Neural progenitor cell (in vitro differentiated cells): ENCODE data around the gene RERGL. TPM values are rescaled to one million over a fixed set of nuclear protein-coding genes. Genes with fewer than 3 reads are reported as not detected.
"Not testable (repeated sequence)": the region's sequence is repeated elsewhere in the genome, so short reads cannot be mapped to it uniquely, and the experiment has no call there.

Experiments
- DNase-seq: peaks from one replicate; pipeline ENCODE4 v3.0.0-alpha.2; 2016; ENCODE audit warnings: low spot score
- H2AFZ ChIP-seq: fragments of 200-600 bp; sonication (generic); replicated peaks from 2 replicates; pipeline ENCODE4 v1.6.1; 2016; ENCODE audit warnings: antibody characterized with exemption
- H3F3A ChIP-seq: fragments of 200-600 bp; sonication (generic); 2 replicates; pipeline ENCODE4 v1.6.1; 2016; ENCODE audit warnings: antibody characterized with exemption, low read depth
- H3K27ac ChIP-seq: fragments of 200-600 bp; sonication (generic); 2 replicates; pipeline ENCODE4 v1.5.1; 2016; ENCODE audit warnings: mild to moderate bottlenecking
- H3K27me3 ChIP-seq: fragments of 200-600 bp; sonication (generic); 2 replicates; pipeline ENCODE4 v1.6.1; 2016; ENCODE audit warnings: mild to moderate bottlenecking, moderate library complexity
- H3K36me3 ChIP-seq: fragments of 200-600 bp; sonication (generic); 2 replicates; pipeline ENCODE4 v1.5.1; 2016
- H3K4me1 ChIP-seq: fragments of 200-600 bp; sonication (generic); 2 replicates; pipeline ENCODE4 v1.6.1; 2016; ENCODE audit warnings: mixed run types
- H3K4me2 ChIP-seq: fragments of 200-600 bp; sonication (generic); 2 replicates; pipeline ENCODE4 v1.6.1; 2016
- H3K4me3 ChIP-seq: fragments of 200-600 bp; sonication (generic); 2 replicates; pipeline ENCODE4 v1.5.1; 2016
- H3K79me2 ChIP-seq: fragments of 200-600 bp; sonication (generic); 2 replicates; pipeline ENCODE4 v1.6.1; 2016; ENCODE audit warnings: low read depth
- H3K9ac ChIP-seq: fragments of 200-600 bp; sonication (generic); 2 replicates; pipeline ENCODE4 v1.6.1; 2016
- H3K9me3 ChIP-seq: fragments of 200-600 bp; sonication (generic); 2 replicates; pipeline ENCODE4 v1.5.1; 2016; ENCODE audit warnings: low read depth
- H4K20me1 ChIP-seq: fragments of 200-600 bp; sonication (generic); 2 replicates; pipeline ENCODE4 v1.6.1; 2016; ENCODE audit warnings: low read depth
- H3K27ac Mint-ChIP-seq: 3 replicates; pipeline ENCODE4 v1.8.0; 2021; ENCODE audit warnings: mixed read lengths
- H3K27me3 Mint-ChIP-seq: 2 replicates; pipeline ENCODE4 v1.8.0; 2022; ENCODE audit warnings: low read depth, mild to moderate bottlenecking, inconsistent platforms, moderate library complexity, mixed read lengths; ENCODE audit not compliant: insufficient read depth
- H3K36me3 Mint-ChIP-seq: 3 replicates; pipeline ENCODE4 v1.8.0; 2021; ENCODE audit warnings: mixed read lengths
- H3K4me1 Mint-ChIP-seq: 3 replicates; pipeline ENCODE4 v1.8.0; 2021; ENCODE audit warnings: mixed read lengths
- H3K4me3 Mint-ChIP-seq: 3 replicates; pipeline ENCODE4 v1.8.0; 2021; ENCODE audit warnings: mild to moderate bottlenecking, moderate library complexity, mixed read lengths
- H3K9me3 Mint-ChIP-seq: 3 replicates; pipeline ENCODE4 v1.8.0; 2020; ENCODE audit warnings: mixed read lengths
- EZH2 ChIP-seq: fragments of 200-600 bp; sonication (generic); IDR thresholded peaks from 2 replicates; pipeline ENCODE4 v1.6.1; 2017; ENCODE audit warnings: antibody characterized with exemption, mild to moderate bottlenecking, moderate library complexity
- EZH2phosphoT487 ChIP-seq: fragments of 200-600 bp; sonication (generic); IDR thresholded peaks from 2 replicates; pipeline ENCODE4 v1.6.1; 2017; ENCODE audit warnings: antibody characterized with exemption
- total RNA-seq: library from RNA; depleted of rRNA; stranded (reverse); fragments of >200 nt; gene quantifications from 2 replicates; pipeline ENCODE4 v1.2.3, GENCODE V29; 2015; ENCODE audit warnings: low replicate concordance
- TF ChIP-seq, protein P1 (sequence below): fragments of 200-600 bp; sonication (generic); IDR thresholded peaks from 2 replicates; pipeline ENCODE4 v1.5.1; 2017; ENCODE audit warnings: antibody characterized with exemption, mild to moderate bottlenecking

RERGL gene
- total RNA-seq, 1 donor from 2014 or later: not detected

DNA sequence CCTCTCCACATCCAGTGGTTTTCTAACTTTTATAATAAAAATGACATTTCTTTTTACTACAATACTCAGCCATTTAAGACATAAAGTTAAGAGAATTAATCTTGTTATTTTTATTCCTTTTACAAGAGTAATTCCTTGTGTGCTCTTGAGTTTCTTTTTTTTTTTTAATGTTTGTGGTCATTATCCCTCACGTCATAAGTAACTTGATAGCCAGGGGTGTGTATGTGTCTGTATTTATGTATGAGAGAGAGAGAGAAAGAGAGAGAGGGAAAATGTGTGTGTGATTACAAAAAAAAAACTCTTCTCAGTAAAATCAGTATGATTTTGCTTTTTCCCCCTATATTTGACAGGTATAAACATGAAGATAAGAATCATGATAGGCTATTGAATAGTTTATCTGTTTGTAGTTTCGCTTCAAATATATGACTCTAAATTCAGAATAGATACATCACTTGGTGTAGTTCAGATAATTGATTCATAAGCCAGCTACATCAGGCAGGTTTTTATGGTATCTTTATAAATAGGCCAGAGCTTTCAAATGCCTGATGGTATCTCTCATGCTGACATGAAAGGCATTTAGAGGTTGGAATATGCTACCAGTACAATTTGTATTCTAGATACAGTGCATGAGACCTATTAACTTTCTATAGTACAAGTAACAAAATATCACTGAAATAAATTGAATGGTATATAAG lies 34.9 kb downstream of the RERGL start:
- H3K4me1 Mint-ChIP-seq: no peaks in the 10 kb centered on the region
- Histone ChIP-seq H3K79me2 (no peaks in the 10 kb centered on the region), H3K4me1 (no peaks in the 10 kb centered on the region), H3K9me3 (no peaks in the 10 kb centered on the region), H3K4me2 (no peak overlapping the region), H3K4me3 (no peak overlapping the region), H2AFZ (no peak overlapping the region), H4K20me1 (no peaks in the 10 kb centered on the region), H3K36me3 (no peaks in the 10 kb centered on the region), H3K27me3 (no peaks in the 10 kb centered on the region), H3F3A (no peaks in the 10 kb centered on the region), H3K9ac (no peak overlapping the region), H3K27ac (no peak overlapping the region)
- peaks cover 2% of the 10 kb centered on the region for H3K27me3 Mint-ChIP-seq
- peaks cover 6% of the 10 kb centered on the region for H3K9me3 Mint-ChIP-seq
- H3K36me3 Mint-ChIP-seq: no peaks in the 10 kb centered on the region
- no peak for DNase-seq
- TF ChIP-seq, protein P1, sequence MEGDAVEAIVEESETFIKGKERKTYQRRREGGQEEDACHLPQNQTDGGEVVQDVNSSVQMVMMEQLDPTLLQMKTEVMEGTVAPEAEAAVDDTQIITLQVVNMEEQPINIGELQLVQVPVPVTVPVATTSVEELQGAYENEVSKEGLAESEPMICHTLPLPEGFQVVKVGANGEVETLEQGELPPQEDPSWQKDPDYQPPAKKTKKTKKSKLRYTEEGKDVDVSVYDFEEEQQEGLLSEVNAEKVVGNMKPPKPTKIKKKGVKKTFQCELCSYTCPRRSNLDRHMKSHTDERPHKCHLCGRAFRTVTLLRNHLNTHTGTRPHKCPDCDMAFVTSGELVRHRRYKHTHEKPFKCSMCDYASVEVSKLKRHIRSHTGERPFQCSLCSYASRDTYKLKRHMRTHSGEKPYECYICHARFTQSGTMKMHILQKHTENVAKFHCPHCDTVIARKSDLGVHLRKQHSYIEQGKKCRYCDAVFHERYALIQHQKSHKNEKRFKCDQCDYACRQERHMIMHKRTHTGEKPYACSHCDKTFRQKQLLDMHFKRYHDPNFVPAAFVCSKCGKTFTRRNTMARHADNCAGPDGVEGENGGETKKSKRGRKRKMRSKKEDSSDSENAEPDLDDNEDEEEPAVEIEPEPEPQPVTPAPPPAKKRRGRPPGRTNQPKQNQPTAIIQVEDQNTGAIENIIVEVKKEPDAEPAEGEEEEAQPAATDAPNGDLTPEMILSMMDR: no peak
- no peak for TF ChIP-seq EZH2
- TF ChIP-seq EZH2phosphoT487: no peak
- no peak overlapping the region for H3K27ac Mint-ChIP-seq
- no peak overlapping the region for H3K4me3 Mint-ChIP-seq

DNA sequence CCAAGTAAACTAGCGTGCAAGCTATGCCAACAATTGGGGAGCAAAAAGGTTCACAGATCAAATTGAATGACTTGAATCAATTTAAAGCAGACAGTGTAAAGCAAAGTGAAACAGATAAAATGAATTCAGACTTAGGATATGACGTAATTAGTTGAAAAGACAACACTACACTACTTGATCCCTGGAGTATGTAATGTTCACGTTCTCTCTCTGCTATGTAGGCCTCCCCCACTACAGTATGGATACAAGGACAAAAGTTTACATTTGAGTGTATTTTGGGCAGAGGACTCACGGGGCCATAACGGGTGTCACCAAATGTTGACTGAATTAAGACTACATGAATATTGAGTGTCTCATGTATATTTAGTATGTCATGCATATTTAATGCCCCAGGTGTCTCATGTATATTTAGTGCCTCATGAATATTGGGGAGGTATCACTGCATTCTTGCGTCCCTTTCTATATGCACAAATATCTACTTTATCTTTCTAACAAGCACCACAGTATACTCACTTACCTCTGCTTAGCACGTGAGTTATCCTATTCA lies 44.5 kb downstream of the RERGL start:
- Histone ChIP-seq H3K4me3 (no peak overlapping the region), H3K4me1 (no peaks in the 10 kb centered on the region), H3K36me3 (no peaks in the 10 kb centered on the region), H3K27ac (no peak overlapping the region), H3K4me2 (no peak overlapping the region), H2AFZ (no peak overlapping the region), H3K27me3 (no peaks in the 10 kb centered on the region), H3K9me3 (no peaks in the 10 kb centered on the region), H3K79me2 (no peaks in the 10 kb centered on the region), H3K9ac (no peak overlapping the region), H4K20me1 (no peaks in the 10 kb centered on the region), H3F3A (no peaks in the 10 kb centered on the region)
- no peak overlapping the region for H3K27ac Mint-ChIP-seq
- no peaks in the 10 kb centered on the region for H3K4me1 Mint-ChIP-seq
- DNase-seq: no peak
- TF ChIP-seq EZH2phosphoT487: no peak
- TF ChIP-seq, protein P1: no peak
- TF ChIP-seq EZH2: no peak
- H3K4me3 Mint-ChIP-seq: no peak overlapping the region
- H3K36me3 Mint-ChIP-seq: no peaks in the 10 kb centered on the region
- no peaks in the 10 kb centered on the region for H3K27me3 Mint-ChIP-seq
- no peaks in the 10 kb centered on the region for H3K9me3 Mint-ChIP-seq

DNA sequence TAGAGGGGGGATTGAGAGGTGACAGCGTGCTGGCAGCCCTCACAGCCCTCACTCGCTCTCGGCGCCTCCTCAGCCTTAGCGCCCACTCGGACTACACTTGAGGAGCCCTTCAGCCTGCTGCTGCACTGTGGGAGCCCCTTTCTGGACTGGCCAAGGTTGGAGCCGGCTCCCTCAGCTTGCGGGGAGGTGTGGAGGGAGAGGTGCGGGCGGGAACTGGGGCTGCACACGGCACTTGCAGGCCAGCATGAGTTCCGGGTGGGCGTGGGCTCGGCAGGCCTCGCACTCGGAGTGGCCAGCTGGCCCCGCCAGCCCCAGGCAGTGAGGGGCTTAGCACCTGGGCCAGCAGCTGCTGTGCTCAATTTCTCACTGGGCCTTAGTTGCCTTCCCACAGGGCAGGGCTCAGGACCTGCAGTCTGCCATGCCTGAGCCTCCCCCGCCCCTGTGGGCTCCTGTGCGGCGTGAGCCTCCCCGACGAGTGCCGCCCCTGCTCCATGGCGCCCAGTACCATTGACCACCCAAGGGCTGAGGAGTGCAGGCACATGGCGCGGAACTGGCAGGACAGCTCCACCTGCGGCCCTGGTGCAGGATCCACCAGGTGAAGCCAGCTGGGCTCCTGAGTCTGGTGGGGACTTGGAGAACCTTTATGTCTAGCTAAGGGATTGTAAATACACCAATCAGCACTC lies 49.8 kb downstream of the RERGL start:
- not testable (repeated sequence) for H3F3A ChIP-seq, H2AFZ ChIP-seq, H3K9ac ChIP-seq, H3K4me3 ChIP-seq, DNase-seq, H3K4me3 Mint-ChIP-seq, H3K9me3 Mint-ChIP-seq, H3K36me3 ChIP-seq, H3K4me2 ChIP-seq, H3K27me3 Mint-ChIP-seq, H3K36me3 Mint-ChIP-seq, H3K27ac ChIP-seq, H3K4me1 ChIP-seq, H3K79me2 ChIP-seq, H3K27me3 ChIP-seq, H3K9me3 ChIP-seq, H3K27ac Mint-ChIP-seq, H3K4me1 Mint-ChIP-seq, H4K20me1 ChIP-seq

Other genes starting within 250 kb of the RERGL start
- not detected in 2 replicates for gene PIK3C2G, start 171.3 kb upstream of the RERGL start, total RNA-seq